Measurements from ENCODE around the gene GSDMA.

Gene GSDMA

DNA sequence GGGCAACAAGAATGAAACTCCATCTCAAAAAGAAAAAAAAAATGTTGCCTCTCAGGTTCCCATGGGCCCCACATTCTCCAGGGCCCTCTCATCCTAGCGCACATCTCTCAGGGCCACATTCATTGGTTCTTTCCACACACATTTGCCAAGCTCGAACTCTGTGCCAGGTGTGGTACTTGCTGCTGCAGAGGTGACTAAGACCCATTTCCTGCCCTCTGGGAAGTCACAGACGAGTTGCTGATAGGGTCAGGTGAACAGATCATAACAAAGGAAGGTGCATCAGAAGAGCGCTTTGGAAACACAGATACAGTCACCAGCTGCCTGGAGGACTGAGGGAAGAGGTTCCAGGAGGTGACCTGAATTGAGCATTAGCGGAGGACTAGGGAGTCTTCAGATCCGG is 1.0 kb downstream of the GSDMA start:
- TF ChIP-seq POLR2A (IDR thresholded peaks at IDR 0.05; ENCODE audit: low read length) (no peak), GATA1 (IDR thresholded peaks at IDR 0.05; ENCODE audit: low read depth, low read length) (no peak)
- DNase-seq, result no peak

DNA sequence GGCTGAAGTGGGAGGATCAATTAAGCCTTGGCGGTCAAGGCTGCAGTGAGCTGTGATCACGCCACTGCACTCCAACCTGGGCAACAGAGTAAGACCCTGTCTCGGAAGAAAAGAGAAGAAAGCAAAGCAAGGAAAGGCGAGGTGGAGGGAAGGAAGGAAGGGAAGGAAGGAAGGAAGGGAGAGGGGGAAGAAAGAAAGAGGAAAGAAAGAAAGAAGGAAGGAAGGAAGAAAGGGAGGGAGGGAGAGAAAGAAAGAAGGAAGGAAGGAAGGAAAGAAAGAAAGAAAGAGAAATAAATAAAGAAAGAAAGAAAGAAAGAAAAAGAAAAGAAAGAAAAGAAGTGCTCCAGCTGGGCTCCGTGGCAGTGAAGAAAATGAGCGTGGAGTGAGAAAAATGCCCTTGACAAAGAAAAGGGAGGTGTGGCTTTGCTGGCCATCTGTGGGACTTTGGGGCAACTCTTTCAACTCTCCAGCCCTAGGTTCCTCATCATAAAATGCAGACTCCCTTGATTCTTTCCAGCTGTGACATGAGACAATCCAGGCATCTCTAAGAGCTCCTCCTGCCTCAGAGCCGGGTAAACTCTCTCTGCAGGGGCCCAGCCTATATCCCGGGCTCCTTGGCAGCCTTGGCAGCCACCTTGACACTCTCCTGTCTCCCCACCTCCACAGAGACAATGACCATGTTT is 2.4 kb downstream of the GSDMA start:
- DNase-seq, result no peak
- TF ChIP-seq POLR2A (IDR thresholded peaks at IDR 0.05; ENCODE audit: low read length), result no peak
- TF ChIP-seq GATA1 (IDR thresholded peaks at IDR 0.05; ENCODE audit: low read depth, low read length), result no peak

DNA sequence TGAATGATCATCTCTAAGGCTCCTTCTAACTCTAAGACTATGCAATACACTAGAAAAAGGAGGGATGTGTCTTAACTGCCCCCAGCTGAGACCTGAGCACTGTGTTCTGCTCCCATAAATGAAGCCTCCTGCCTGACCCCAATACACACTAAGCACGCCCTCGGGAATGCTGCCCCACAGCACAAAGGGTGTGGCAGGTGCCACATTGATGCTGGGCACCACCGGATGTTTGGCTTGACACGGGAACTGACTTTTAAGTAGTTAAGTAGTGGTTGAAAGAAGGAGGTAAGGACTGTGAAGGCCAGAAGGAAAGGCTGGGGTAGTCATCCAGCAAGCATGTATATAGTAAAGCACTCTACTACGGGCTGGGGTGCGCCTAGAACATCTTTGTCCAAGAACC is 4.0 kb downstream of the GSDMA start:
- no peak for DNase-seq
- no peak for TF ChIP-seq GATA1 (IDR thresholded peaks at IDR 0.05; ENCODE audit: low read depth, low read length)
- no peak for TF ChIP-seq POLR2A (IDR thresholded peaks at IDR 0.05; ENCODE audit: low read length)

DNA sequence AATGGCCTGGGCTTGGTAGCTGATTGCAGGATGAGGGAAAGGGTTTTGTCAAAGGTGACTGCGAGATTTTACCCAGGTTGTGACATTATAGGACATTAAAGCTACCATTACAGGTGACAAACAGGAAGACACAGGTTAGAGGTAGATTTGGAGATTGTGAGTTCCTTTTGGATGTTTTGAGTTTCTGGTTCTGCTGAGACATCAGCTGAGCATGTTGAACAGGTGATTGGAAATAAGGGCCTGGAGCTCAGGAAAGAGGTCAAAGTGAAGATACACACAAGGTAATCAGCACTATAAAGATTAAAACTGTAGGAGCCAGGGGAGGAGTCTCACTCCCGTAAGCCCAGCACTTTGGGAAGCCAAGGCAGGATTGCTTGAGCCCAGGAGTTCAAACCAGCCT is 6.0 kb downstream of the GSDMA start:
- no peak for DNase-seq
- TF ChIP-seq GATA1 (IDR thresholded peaks at IDR 0.05; ENCODE audit: low read depth, low read length), result no peak
- TF ChIP-seq POLR2A (IDR thresholded peaks at IDR 0.05; ENCODE audit: low read length), result no peak

DNA sequence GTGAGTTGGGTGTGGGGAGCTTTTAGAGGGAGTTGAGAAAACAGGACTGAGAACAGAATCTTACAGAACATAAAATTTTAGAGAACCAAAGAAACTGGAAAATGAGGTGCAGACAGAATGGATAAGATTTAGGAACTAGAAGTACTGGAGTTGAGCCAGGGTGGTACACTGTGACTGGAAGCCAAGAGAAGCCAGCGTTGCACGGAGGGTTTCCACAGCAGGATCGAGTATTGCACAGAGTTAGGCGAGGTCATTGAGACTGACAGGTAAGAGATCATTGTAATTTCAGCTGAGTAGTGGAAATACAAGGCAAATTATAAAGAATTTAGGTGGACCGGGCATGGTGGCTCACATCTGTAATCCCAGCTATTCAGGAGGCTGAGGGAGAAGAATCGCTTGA is 6.6 kb downstream of the GSDMA start:
- no peak for TF ChIP-seq GATA1 (IDR thresholded peaks at IDR 0.05; ENCODE audit: low read depth, low read length)
- no peak for TF ChIP-seq POLR2A (IDR thresholded peaks at IDR 0.05; ENCODE audit: low read length)
- no peak for DNase-seq

DNA sequence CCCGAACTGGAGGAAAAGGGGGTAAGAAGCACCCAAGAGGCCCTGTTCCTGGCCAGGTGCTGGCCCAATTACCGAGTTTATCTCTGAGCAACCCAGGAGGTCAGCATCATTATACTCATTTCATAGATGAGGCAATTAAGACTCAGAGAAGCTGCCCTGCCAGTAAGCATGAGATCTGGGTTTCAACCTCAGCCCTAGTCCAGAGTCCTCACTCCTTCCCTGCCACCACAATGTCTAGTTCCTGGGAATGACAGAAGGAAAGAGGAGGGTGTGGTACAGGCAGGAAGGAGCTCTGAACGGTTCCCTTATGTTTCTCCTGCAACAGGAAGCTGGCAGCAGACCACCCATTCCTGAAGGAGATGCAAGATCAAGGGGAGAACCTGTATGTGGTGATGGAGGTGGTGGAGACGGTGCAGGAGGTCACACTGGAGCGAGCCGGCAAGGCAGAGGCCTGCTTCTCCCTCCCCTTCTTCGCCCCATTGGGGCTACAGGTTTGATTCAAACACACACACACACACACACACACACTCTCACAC is 7.4 kb downstream of the GSDMA start:
- no peak for DNase-seq
- no peak for TF ChIP-seq POLR2A (IDR thresholded peaks at IDR 0.05; ENCODE audit: low read length)

DNA sequence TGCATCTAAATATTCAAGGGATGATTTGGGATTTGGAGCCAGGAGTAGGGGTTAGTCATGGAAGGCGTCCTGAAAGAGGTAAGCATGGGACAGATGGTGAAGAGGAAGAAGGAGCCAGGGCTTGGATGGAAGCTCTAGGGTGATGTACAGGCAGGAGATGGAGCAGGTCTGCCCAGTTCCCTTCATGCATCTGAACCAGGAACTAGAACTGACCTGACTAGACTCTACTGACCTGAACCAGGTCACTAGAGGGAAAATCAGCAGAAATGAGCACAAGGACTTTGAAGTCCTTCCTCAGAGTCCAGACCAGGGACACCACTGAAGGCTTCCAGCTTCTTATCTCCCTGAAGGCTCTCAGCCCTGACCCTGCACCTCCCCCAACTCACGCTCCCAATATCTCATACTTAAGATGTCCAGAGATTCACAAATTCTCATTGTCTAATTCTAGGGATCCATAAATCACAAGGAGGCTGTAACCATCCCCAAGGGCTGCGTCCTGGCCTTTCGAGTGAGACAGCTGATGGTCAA is 8.3 kb downstream of the GSDMA start:
- no peak for DNase-seq
- TF ChIP-seq POLR2A (IDR thresholded peaks at IDR 0.05; ENCODE audit: low read length), result no peak
- no peak for TF ChIP-seq GATA1 (IDR thresholded peaks at IDR 0.05; ENCODE audit: low read depth, low read length)

DNA sequence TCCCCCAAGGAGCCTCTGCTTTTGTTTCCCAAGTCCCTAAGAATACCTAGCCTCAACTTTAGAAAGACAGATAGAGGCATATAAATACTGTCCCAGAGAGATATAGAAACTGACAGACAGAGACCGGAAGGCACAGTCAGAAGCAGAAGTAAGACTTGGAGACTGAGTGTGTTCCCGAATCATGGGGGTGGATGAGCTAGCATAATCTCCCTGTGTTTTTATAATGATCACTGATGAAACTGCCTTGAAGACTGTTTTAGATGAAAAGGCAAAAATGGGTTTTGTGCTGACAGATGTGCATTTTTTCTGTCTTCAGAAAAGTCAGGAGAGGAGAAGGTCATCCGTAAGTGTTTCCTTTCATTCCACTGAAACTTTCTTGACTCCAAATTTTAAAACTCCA is 9.5 kb downstream of the GSDMA start:
- TF ChIP-seq GATA1 (IDR thresholded peaks at IDR 0.05; ENCODE audit: low read depth, low read length), result no peak
- TF ChIP-seq POLR2A (IDR thresholded peaks at IDR 0.05; ENCODE audit: low read length), result no peak
- DNase-seq, result no peak

DNA sequence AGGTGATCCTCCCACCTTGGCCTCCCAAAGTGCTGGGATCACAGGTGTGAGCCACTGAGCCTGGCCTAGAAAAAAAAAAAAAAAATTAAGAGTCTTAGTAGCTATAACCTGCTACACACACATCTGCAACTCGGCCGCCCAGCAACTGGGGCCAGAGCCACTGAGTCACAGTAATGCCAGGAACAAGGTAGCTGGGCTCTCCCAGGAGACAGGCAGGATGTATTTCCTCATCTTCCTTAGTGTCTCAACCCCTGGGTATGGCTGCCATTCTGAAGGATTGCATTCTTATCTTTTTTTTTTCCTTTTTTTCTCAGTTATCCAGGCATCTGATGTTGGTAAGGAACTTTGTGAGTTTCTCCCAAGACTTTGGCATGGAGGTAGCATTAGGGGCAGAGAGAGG is 10.7 kb downstream of the GSDMA start:
- DNase-seq, result no peak
- TF ChIP-seq GATA1 (IDR thresholded peaks at IDR 0.05; ENCODE audit: low read depth, low read length), result no peak
- no peak for TF ChIP-seq POLR2A (IDR thresholded peaks at IDR 0.05; ENCODE audit: low read length)

DNA sequence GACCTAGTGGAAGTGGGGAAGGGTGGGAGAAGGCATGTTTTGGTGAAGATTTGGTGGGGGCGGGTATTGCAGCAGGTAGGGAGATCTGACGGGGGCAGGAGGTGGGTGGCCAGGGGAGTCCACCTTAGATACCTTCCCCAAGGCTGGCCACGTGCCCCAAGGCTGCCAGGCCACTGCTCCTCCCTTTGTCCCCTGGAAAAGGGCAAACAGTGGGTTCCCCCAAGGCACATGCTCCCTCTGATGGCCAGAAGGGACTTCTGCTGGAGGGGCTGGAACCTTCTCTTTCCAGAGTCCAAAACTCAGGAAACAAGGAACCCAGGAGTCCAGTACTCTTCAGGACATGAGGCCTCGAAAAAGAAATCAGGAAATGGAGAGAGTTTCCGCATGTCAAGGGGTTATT is 11.6 kb downstream of the GSDMA start:
- DNase-seq, result no peak
- TF ChIP-seq POLR2A (IDR thresholded peaks at IDR 0.05; ENCODE audit: low read length), result no peak
- TF ChIP-seq GATA1 (IDR thresholded peaks at IDR 0.05; ENCODE audit: low read depth, low read length), result no peak

DNA sequence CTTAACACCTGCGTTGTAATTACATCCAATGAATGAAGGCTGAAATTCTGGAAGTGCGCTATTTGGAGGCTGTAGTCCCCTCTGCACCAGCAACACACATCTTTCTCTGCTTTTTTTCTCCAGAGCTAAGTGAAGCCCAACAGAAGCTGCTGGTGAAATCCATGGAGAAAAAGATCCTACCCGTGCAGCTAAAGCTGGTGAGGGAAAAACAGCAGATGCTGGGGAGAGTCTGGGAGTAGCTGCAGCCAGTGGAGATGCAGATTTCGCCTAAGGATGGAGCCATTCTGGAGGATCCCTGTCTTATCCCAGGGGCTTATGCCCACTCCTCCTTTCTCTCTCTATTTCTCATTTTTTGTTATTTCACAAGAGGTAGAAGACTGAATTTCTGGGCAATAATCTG is 13.0 kb downstream of the GSDMA start:
- TF ChIP-seq GATA1 (IDR thresholded peaks at IDR 0.05; ENCODE audit: low read depth, low read length), result no peak
- no peak for TF ChIP-seq POLR2A (IDR thresholded peaks at IDR 0.05; ENCODE audit: low read length)
- no peak for DNase-seq

DNA sequence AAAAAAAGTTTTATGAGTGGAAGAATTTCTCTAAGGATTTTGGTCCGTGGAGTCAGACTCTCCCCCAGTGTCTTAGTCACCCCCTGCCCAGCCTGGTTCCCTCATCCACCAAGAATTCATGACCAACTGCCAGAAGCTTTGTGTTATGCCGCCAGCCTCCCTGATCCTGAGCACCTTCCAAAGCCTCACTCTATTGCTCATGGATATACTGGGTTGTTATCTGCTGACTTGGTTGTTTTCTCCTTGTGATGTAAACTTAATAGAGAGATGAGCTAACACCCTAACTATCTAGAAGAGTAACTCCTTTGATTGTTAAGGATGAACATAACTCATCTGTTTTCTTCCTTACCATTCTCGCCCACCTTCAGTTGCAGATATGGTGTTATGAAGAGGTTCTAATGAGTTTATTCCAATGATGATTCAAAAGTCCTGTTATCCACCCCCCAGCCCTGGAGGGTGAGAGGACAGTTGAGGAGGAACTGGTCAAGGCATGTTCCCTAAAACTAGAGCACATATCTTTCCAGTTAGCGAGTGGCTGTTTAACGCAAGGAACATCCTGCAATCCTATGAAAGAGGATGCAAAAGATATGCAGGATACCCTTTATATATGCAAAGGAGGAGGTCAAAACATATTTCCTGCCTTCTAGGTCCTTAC is 16.3 kb downstream of the GSDMA start:
- no peak for TF ChIP-seq POLR2A (IDR thresholded peaks at IDR 0.05; ENCODE audit: low read length)
- TF ChIP-seq GATA1 (IDR thresholded peaks at IDR 0.05; ENCODE audit: low read depth, low read length), result no peak
- no peak for DNase-seq

DNA sequence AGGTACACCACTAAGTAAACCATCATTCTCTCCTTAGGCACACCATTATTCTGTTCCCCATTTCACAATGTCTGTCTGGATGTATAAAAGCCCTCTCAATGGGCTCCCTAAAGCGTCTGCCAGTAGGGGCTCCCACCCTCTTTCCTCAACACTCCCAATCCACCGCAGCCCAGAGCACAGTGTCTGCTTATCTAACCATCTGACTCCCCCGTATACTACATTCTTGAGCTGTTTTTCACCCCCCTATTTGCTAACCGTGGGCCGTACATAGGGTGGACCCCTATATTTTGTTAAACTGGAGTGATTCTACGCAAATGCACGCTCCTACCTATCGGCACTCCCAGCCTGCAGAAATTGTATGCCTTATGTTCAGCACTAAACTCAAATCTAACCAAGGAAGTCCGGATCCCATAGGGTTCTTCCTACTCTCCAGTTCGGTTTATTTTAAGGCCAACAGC is 17.1 kb downstream of the GSDMA start:
- DNase-seq, result peak; percentile 74 to 80
- TF ChIP-seq GATA1 (IDR thresholded peaks at IDR 0.05; ENCODE audit: low read depth, low read length), result no peak
- TF ChIP-seq POLR2A (IDR thresholded peaks at IDR 0.05; ENCODE audit: low read length), result no peak

DNA sequence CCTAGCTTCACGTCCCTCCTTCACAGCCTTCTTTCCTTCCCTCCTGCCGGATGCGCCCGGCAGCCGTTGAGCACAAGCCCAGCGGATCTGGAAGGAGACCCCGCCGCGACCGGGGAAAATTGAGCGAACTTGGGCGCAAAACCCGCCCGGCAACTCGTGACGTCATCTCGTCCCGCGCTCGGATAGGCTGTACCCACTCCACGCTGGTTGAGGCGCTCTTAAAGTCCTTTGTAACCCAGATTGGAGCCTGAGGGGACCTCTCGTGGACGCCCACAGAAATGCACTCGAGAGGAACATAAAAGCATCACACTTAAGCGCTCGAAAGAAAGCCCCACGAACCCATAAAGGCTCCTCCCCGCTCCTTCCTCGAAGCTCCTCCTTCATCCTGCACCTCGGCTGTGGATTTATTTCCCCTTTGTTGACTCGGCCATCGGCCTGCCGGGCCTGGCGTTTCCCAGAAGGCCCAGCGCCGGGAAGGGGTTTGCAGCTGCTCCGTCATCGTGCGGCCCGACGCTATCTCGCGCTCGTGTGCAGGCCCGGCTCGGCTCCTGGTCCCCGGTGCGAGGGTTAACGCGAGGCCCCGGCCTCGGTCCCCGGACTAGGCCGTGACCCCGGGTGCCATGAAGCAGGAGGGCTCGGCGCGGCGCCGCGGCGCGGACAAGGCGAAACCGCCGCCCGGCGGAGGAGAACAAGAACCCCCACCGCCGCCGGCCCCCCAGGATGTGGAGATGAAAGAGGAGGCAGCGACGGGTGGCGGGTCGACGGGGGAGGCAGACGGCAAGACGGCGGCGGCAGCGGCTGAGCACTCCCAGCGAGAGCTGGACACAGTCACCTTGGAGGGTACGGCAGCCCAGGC is 17.8 kb downstream of the GSDMA start, which contains the start of gene PSMD3:
Gene PSMD3 (plus strand): TSS at position 457 of the 856 bp plus-strand sequence. CDS start 164 bp downstream, at position 621.
- TF ChIP-seq GATA1 (IDR thresholded peaks at IDR 0.05; ENCODE audit: low read depth, low read length) (no peak), POLR2A (IDR thresholded peaks at IDR 0.05; ENCODE audit: low read length) (peak; percentile 92)
- peak; percentile 100 for DNase-seq
